Sigmoid colon (tissue), 7 donors: ENCODE measurements around the gene WDR19. TPM values are rescaled to one million over a fixed set of nuclear protein-coding genes. Genes with fewer than 3 reads are reported as not detected.

Source experiments
- DNase-seq: peaks from one replicate; pipeline ENCODE4 v3.0.0-alpha.2; 2019
- H3K27ac ChIP-seq, 4 donors: fragments of 200-600 bp; sonication (generic); one replicate each; pipeline ENCODE4 v1.5.1; 2016 to 2019; ENCODE audit warnings: mild to moderate bottlenecking in 1 of 4
- H3K27me3 ChIP-seq, 3 donors: fragments of 200-600 bp; sonication (generic); one replicate each; pipeline ENCODE4 v1.5.1; 2019; ENCODE audit warnings: mild to moderate bottlenecking in 1 of 3
- H3K36me3 ChIP-seq, 4 donors: fragments of 200-600 bp; sonication (generic); one replicate each; pipeline ENCODE4 v1.5.1; 2016 to 2019
- H3K4me1 ChIP-seq, 4 donors: fragments of 200-600 bp; sonication (generic); one replicate each; pipeline ENCODE4 v1.5.1; 2017 to 2019
- H3K4me3 ChIP-seq, 4 donors: fragments of 200-600 bp; sonication (generic); one replicate each; pipeline ENCODE4 v1.5.1; 2017 to 2019; ENCODE audit warnings: mild to moderate bottlenecking in 2 of 4, moderate library complexity in 1 of 4
- H3K9me3 ChIP-seq, 4 donors: fragments of 200-600 bp in 3 of 4; sonication (generic) in 3 of 4; one replicate each; pipeline versions ENCODE4 v1.5.1 to v1.6.1; 2013 to 2019
- CTCF ChIP-seq, 4 experiments: fragments of 450-650 bp in 3 of 4; fragments of 200-600 bp in 1 of 4; IDR thresholded peaks; one replicate each; pipeline ENCODE4 v1.5.1; 2016 to 2019; ENCODE audit warnings: antibody characterized with exemption in 4 of 4, mild to moderate bottlenecking in 3 of 4, moderate library complexity in 2 of 4
- EP300 ChIP-seq, 4 donors: sonication (generic); formaldehyde crosslinking; IDR thresholded peaks; one replicate each; pipeline ENCODE4 v1.6.1; 2017; ENCODE audit warnings: antibody characterized with exemption in 4 of 4
- POLR2A ChIP-seq, 2 donors: fragments of 450-650 bp; IDR thresholded peaks; one replicate each; pipeline ENCODE4 v1.6.1; 2016; ENCODE audit warnings: antibody characterized with exemption in 2 of 2, mild to moderate bottlenecking in 2 of 2, moderate library complexity in 2 of 2
- POLR2AphosphoS5 ChIP-seq, 4 donors: sonication (generic); formaldehyde crosslinking; IDR thresholded peaks; one replicate each; pipeline ENCODE4 v1.6.1; 2017; ENCODE audit warnings: antibody characterized with exemption in 4 of 4
- WGBS, 2 donors: extraction: QIAGEN DNeasy Blood & Tissue Kit; methylation state at CpG; one replicate each; pipeline ENCODE4 v1.1.7; 2013; 5-methylcytosine and 5-hydroxymethylcytosine counted together
- intact Hi-C: fragments of 100-400 bp; cut with DNase I; formaldehyde crosslinking; loops from one replicate; pipeline ENCODE4 v1.15.1; 2023
- polyA plus RNA-seq, 3 donors: library from polyadenylated mRNA; stranded (reverse); fragments of 200-250 nt; gene quantifications; one replicate each; pipeline ENCODE4 v1.2.3, GENCODE V29; 2013
- total RNA-seq, 4 donors: library from RNA; depleted of rRNA; stranded (reverse); fragments of >200 nt; gene quantifications; one replicate each; pipeline ENCODE4 v1.1.0, GENCODE V29; 2016
- donor health status: healthy with polysubstance abuse.
- donor health status: Bipolar disorder and iron deficiency.
- donor health status: healthy.

The WDR19 gene
- total and polyA plus RNA-seq, 7 donors: 3.7 to 62.0 (median 49.9) TPM

DNA sequence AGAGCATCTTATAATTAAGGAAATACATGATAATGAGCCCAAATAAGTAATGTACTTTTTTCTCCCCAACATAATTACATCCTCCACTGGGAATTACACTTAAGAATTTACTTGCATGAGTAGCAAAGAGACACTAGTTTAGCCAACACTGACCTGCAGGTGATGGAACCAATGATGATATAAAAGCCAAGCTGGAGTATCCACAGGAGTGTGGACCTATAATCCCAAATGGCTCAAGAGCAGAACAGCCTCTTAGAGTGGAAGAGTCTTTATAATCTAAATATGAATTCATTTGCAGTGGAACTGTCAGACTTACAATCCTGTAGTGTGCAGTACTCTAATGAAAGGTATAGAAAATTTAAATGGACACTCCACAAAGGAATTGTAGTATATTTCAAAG is 22.2 kb downstream of the WDR19 start:
- TF ChIP-seq CTCF (IDR thresholded peaks at IDR 0.05) (no peak), POLR2A (IDR thresholded peaks at IDR 0.05) (no peak), POLR2AphosphoS5 (IDR thresholded peaks at IDR 0.05) (no peak), EP300 (IDR thresholded peaks at IDR 0.05) (no peak)
- Histone ChIP-seq H3K4me3 (no peak overlapping the region), H3K4me1 (no peaks in the 10 kb centered on the region), H3K9me3 (no peaks in the 10 kb centered on the region), H3K27ac (no peak overlapping the region), H3K27me3 (no peaks in the 10 kb centered on the region), H3K36me3 (peaks cover 0 to 86% (median 11%) of the 10 kb centered on the region in 4 donors)
- no peak for DNase-seq
- intact Hi-C loops: no loop called here

DNA sequence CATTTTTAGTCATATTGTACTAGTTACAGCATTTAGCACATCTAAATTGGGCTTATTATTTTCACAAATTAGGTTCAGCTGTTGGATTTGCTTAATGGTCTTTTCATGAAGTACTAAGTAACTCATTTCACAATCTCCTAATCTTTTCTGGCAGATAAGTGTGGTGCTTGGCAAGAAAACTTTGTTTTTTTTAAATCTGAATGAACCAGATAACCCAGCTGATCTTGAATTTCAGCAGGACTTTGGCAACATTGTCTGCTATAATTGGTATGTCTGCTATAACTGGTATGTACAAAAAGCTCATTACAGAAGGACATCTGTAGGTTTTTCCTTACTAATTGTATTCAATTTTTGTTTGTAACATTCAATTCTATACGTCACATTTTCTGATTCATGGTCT is 22.7 kb downstream of the WDR19 start:
- Histone ChIP-seq H3K27me3 (no peaks in the 10 kb centered on the region), H3K36me3 (peaks cover 0 to 86% (median 11%) of the 10 kb centered on the region in 4 donors), H3K4me1 (no peaks in the 10 kb centered on the region), H3K27ac (no peak overlapping the region), H3K9me3 (no peaks in the 10 kb centered on the region), H3K4me3 (no peak overlapping the region)
- WGBS, 2 donors: 94 to 96% methylated on average over 1 of the region's 1 CpG
- DNase-seq: no peak
- TF ChIP-seq POLR2A (IDR thresholded peaks at IDR 0.05): no peak
- TF ChIP-seq CTCF (IDR thresholded peaks at IDR 0.05): no peak
- no peak for TF ChIP-seq EP300 (IDR thresholded peaks at IDR 0.05)
- no peak for TF ChIP-seq POLR2AphosphoS5 (IDR thresholded peaks at IDR 0.05)
- intact Hi-C loops: no loop called here

- H3K36me3 ChIP-seq: peaks cover 0 to 82% (median 11%) of the 10 kb centered on the region in 4 donors
- 92 to 94% methylated on average over 3 of the region's 3 CpGs for WGBS, 2 donors
- no peak overlapping the region for H3K4me3 ChIP-seq
- H3K9me3 ChIP-seq: no peaks in the 10 kb centered on the region
- no peak for TF ChIP-seq CTCF (IDR thresholded peaks at IDR 0.05)
- no peak for TF ChIP-seq POLR2A (IDR thresholded peaks at IDR 0.05)
- TF ChIP-seq POLR2AphosphoS5 (IDR thresholded peaks at IDR 0.05): no peak
- TF ChIP-seq EP300 (IDR thresholded peaks at IDR 0.05): no peak
- H3K4me1 ChIP-seq: no peaks in the 10 kb centered on the region
- no peaks in the 10 kb centered on the region for H3K27me3 ChIP-seq
- no peak for DNase-seq
- H3K27ac ChIP-seq: no peak overlapping the region
- intact Hi-C loops: no loop called here
These were observed 23.1 kb downstream of the WDR19 start for GRCh38 chr4:39205476-39205875.

- Histone ChIP-seq H3K27ac (no peak overlapping the region), H3K27me3 (no peaks in the 10 kb centered on the region), H3K4me1 (no peaks in the 10 kb centered on the region), H3K9me3 (no peaks in the 10 kb centered on the region), H3K36me3 (peaks cover 0 to 35% (median 1%) of the 10 kb centered on the region in 4 donors), H3K4me3 (no peak overlapping the region)
- TF ChIP-seq POLR2A (IDR thresholded peaks at IDR 0.05) (no peak), CTCF (IDR thresholded peaks at IDR 0.05) (no peak), EP300 (IDR thresholded peaks at IDR 0.05) (no peak), POLR2AphosphoS5 (IDR thresholded peaks at IDR 0.05) (no peak)
- DNase-seq: no peak
- 80 to 95% methylated on average over 2 of the region's 2 CpGs for WGBS, 2 donors
- intact Hi-C loops: no loop called here
These were observed 45.6 kb downstream of the WDR19 start for GRCh38 chr4:39227906-39228305.

- no peak for TF ChIP-seq CTCF (IDR thresholded peaks at IDR 0.05)
- TF ChIP-seq POLR2A (IDR thresholded peaks at IDR 0.05): no peak
- TF ChIP-seq EP300 (IDR thresholded peaks at IDR 0.05): no peak
- TF ChIP-seq POLR2AphosphoS5 (IDR thresholded peaks at IDR 0.05): no peak
- intact Hi-C loops: no loop called here
- no peak overlapping the region for H3K27ac ChIP-seq
- H3K27me3 ChIP-seq: no peaks in the 10 kb centered on the region
- no peaks in the 10 kb centered on the region for H3K4me1 ChIP-seq
- no peaks in the 10 kb centered on the region for H3K9me3 ChIP-seq
- H3K36me3 ChIP-seq: peaks cover 0 to 36% (median 1%) of the 10 kb centered on the region in 4 donors
- DNase-seq: no peak
- no peak overlapping the region for H3K4me3 ChIP-seq
- WGBS, 2 donors: 26 to 76% methylated on average over 4 of the region's 4 CpGs
These were observed 46.0 kb downstream of the WDR19 start for GRCh38 chr4:39228377-39228776.
